Activated naive CD8-positive, alpha-beta T cell treated with anti-CD3 and anti-CD28 coated beads for 36 hours (primary cell): ENCODE data around the gene OR5AP2. TPM values are rescaled to one million over a fixed set of nuclear protein-coding genes. Genes with fewer than 3 reads are reported as not detected.

Experiments used
- total RNA-seq, 2 experiments: library from RNA; stranded (reverse); gene quantifications; one replicate each; pipeline ENCODE4 v1.2.3, GENCODE V29; 2021

OR5AP2 gene
- total RNA-seq, 2 experiments from 2014 or later = not detected

Other genes with a start within 250 kb of the OR5AP2 start
- not detected for gene OR5AL1, start 229.7 kb downstream of the OR5AP2 start, total RNA-seq
- gene OR5M3, start 169.1 kb downstream of the OR5AP2 start, total RNA-seq = not detected
- not detected for gene OR5M8, start 151.1 kb downstream of the OR5AP2 start, total RNA-seq
- gene OR5M11, start 99.2 kb downstream of the OR5AP2 start, total RNA-seq = not detected
- not detected for gene OR5M10, start 64.7 kb downstream of the OR5AP2 start, total RNA-seq
- not detected for gene OR5M1, start 27.6 kb downstream of the OR5AP2 start, total RNA-seq
- gene OR5AR1, start 21.2 kb upstream of the OR5AP2 start, total RNA-seq = not detected
- not detected for gene OR9G1, start 56.7 kb upstream of the OR5AP2 start, total RNA-seq
- not detected for gene OR9G4, start 106.3 kb upstream of the OR5AP2 start, total RNA-seq